NCI-H1417 treated with DMSO at 0.1 percent for 48 hours (cell line): ENCODE results near the gene PLCB4.

Experiments used
- DNase-seq: peaks from one replicate; lab custom pipeline; 2025; lab: John Stamatoyannopoulos, UW

PLCB4 gene

GRCh38 chr20:9103955-9104354 lies 35.1 kb downstream of the PLCB4 start:
- no peak for DNase-seq

- DNase-seq, result no peak
Observed at GRCh38 chr20:9108260-9108659, 39.4 kb downstream of the PLCB4 start.

GRCh38 chr20:9109566-9109965 lies 40.7 kb downstream of the PLCB4 start:
- no peak for DNase-seq

GRCh38 chr20:9110365-9110764 lies 41.5 kb downstream of the PLCB4 start:
- no peak for DNase-seq

GRCh38 chr20:9110916-9111432 lies 42.1 kb downstream of the PLCB4 start:
- DNase-seq, result no peak

- no peak for DNase-seq
Observed at GRCh38 chr20:9112541-9113515, 43.9 kb downstream of the PLCB4 start.

- DNase-seq, result no peak
Observed at GRCh38 chr20:9114709-9115108, 45.8 kb downstream of the PLCB4 start.

GRCh38 chr20:9117548-9117947 lies 48.7 kb downstream of the PLCB4 start:
- no peak for DNase-seq

GRCh38 chr20:9119776-9120175 lies 50.9 kb downstream of the PLCB4 start:
- DNase-seq, result no peak

- DNase-seq, result no peak
Observed at GRCh38 chr20:9121211-9121610, 52.3 kb downstream of the PLCB4 start.

- no peak for DNase-seq
Observed at GRCh38 chr20:9122571-9122970, 53.7 kb downstream of the PLCB4 start.

GRCh38 chr20:9126527-9126926 lies 57.6 kb downstream of the PLCB4 start:
- no peak for DNase-seq

- DNase-seq, result no peak
Observed at GRCh38 chr20:9128568-9128967, 59.7 kb downstream of the PLCB4 start.

- no peak for DNase-seq
Observed at GRCh38 chr20:9129756-9130155, 60.9 kb downstream of the PLCB4 start.

- no peak for DNase-seq
Observed at GRCh38 chr20:9130521-9130920, 61.6 kb downstream of the PLCB4 start.

- DNase-seq, result no peak
Observed at GRCh38 chr20:9131841-9132240, 63.0 kb downstream of the PLCB4 start.

GRCh38 chr20:9134346-9134745 lies 65.5 kb downstream of the PLCB4 start:
- no peak for DNase-seq

- no peak for DNase-seq
Observed at GRCh38 chr20:9136114-9136513, 67.2 kb downstream of the PLCB4 start.

- DNase-seq, result no peak
Observed at GRCh38 chr20:9137001-9137400, 68.1 kb downstream of the PLCB4 start.

GRCh38 chr20:9139106-9139833 lies 70.4 kb downstream of the PLCB4 start:
- no peak for DNase-seq

- DNase-seq, result no peak
Observed at GRCh38 chr20:9140162-9140760, 71.4 kb downstream of the PLCB4 start.

GRCh38 chr20:9141070-9141469 lies 72.2 kb downstream of the PLCB4 start:
- DNase-seq, result no peak

- no peak for DNase-seq
Observed at GRCh38 chr20:9141921-9142320, 73.0 kb downstream of the PLCB4 start.
